Amygdala (tissue), 56 donors: ENCODE measurements around the gene EXOC3L2.

Experiments used
- DNase-seq, 56 donors: peaks; one replicate each; lab custom pipeline; 2025; lab: John Stamatoyannopoulos, UW

The EXOC3L2 gene

DNA sequence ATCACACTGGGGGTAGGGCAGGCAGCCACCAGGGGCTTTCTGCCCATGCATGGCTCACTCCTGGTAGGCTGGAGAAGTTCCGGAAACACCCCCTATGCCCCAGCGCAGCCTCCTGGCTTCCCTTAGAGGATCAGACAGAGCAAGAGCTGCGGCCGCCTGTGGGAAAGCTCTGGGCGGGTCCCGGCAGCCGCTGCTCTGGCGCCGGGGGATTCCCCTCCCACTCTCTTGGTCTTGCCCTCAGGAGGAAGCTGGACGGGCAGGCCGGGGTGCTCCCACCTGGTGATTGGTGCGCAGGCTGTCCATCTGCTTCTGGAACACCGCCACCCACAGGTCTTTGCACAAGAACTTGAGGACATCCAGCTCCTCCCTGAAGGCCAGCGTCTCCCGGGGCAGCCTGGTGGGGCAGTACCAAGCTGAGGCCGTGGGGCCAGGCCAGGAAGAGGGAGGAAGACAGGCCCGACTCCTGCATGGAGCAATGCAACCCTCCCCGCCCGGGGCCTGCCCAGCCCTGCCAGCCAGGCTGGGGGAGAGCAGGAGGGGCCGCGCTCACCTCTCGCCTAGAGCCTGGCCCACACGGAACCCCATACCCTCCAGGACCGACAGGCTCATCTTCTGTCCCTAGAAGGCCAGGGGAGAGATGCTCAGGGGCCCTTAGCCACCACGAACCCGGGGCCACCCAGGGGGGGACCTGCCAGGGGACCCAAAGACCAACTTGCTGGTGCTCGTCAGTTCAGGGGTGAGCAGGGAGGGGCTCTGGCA lies 80.5 kb downstream of the EXOC3L2 start:
- peak in 1 of 56 donors; percentile 18 for DNase-seq

- DNase-seq, result no peak
Observed at GRCh38 chr19:45163751-45164460, 81.3 kb downstream of the EXOC3L2 start.

DNA sequence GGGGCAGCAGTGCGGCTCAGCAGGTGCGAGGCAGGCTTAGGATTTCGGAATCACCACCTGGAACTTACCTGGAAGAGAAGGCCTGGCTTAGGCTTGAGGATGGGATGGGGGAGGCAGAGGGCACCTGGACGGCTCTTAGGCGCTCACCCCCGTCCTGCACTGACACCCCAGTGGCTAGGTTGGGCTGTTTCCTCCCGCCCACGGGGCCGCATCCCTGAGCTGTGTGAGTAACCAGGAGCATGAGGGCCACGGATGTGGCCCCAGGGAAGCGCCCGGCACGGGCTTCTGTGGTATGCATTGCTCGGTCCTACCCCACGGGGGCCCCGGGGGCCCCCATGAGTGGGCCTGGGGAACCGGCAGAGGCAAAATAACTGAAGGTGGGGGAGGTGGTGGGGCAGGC lies 82.1 kb downstream of the EXOC3L2 start:
- no peak for DNase-seq

- no peak for DNase-seq
Observed at GRCh38 chr19:45162608-45163143, 82.5 kb downstream of the EXOC3L2 start.
